SK-N-SH (cell line): ENCODE results near the gene GANC. TPM values are rescaled to one million over a fixed set of nuclear protein-coding genes. Genes with fewer than 3 reads are reported as not detected.

Experiments
- CTCF ChIA-PET: fragments of 300-600, 350-600 bp; formaldehyde crosslinking; extraction: SDS; loops from one replicate; lab custom pipeline; 2021; lab: Yijun Ruan, JAX
- POLR2A ChIA-PET: fragments of 350-600 bp; sonication (Branson Sonifier 250); formaldehyde crosslinking; extraction: SDS; loops from one replicate; lab custom pipeline; 2020; ENCODE audit warnings: antibody characterized with exemption, inconsistent platforms; lab: Yijun Ruan, JAX
- DNase-seq: peaks from one replicate; pipeline ENCODE4 v3.0.0; 2012
- H2AFZ ChIP-seq: fragments of 200-600 bp; sonication (generic); 2 replicates; pipeline ENCODE4 v1.8.1; 2016; ENCODE audit warnings: antibody characterized with exemption, mild to moderate bottlenecking, low read depth
- H3F3A ChIP-seq: fragments of 200-600 bp; sonication (generic); replicated peaks from 2 replicates; pipeline ENCODE3; 2016; ENCODE audit warnings: antibody characterized with exemption, mild to moderate bottlenecking; ENCODE audit not compliant: insufficient read depth
- H3K27ac ChIP-seq, 2 experiments: fragments of 200-500 bp in 1 of 2; fragments of 200-600 bp in 1 of 2; sonication (Bioruptor generic) in 1 of 2; sonication (generic), shearing (Covaris generic) in 1 of 2; 2 replicates each; pipeline versions ENCODE4 v1.5.1 to v1.6.1; 2014 to 2016; ENCODE audit warnings: low read depth in 2 of 2, inconsistent platforms in 1 of 2, low read length in 1 of 2, mild to moderate bottlenecking in 1 of 2, mixed read lengths in 1 of 2
- H3K27me3 ChIP-seq: fragments of 200-600 bp; sonication (generic), shearing (Covaris generic); 2 replicates; pipeline ENCODE4 v1.6.1; 2016; ENCODE audit warnings: mixed run types; ENCODE audit not compliant: insufficient read depth
- H3K36me3 ChIP-seq, 2 experiments: fragments of 200-500 bp in 1 of 2; fragments of 200-600 bp in 1 of 2; sonication (Bioruptor generic) in 1 of 2; sonication (generic) in 1 of 2; replicated peaks in 1 of 2; 2 replicates each; pipeline versions ENCODE3 to v1.5.1; 2014 to 2016; ENCODE audit warnings: low read length in 1 of 2, mild to moderate bottlenecking in 1 of 2; ENCODE audit not compliant: insufficient read depth in 2 of 2, control insufficient read depth in 1 of 2
- H3K4me1 ChIP-seq, 2 experiments: fragments of 200-500 bp in 1 of 2; fragments of 200-600 bp in 1 of 2; sonication (Bioruptor generic) in 1 of 2; sonication (generic), shearing (Covaris generic) in 1 of 2; 2 replicates each; pipeline versions ENCODE4 v1.5.1 to v1.6.1; 2014 to 2016; ENCODE audit warnings: low read depth in 1 of 2, low read length in 1 of 2, mixed run types in 1 of 2; ENCODE audit not compliant: insufficient read depth in 2 of 2, control insufficient read depth in 1 of 2
- H3K4me2 ChIP-seq: fragments of 200-600 bp; sonication (generic), shearing (Covaris generic); 2 replicates; pipeline ENCODE4 v1.6.1; 2017; ENCODE audit warnings: mixed run types
- H3K4me3 ChIP-seq, 2 experiments: fragments of 200-500 bp in 1 of 2; fragments of 200-600 bp in 1 of 2; sonication (Bioruptor generic) in 1 of 2; sonication (generic), shearing (Covaris generic) in 1 of 2; 2 replicates each; pipeline versions ENCODE4 v1.5.1 to v1.8.1; 2014 to 2016; ENCODE audit warnings: low read depth in 2 of 2, inconsistent platforms in 1 of 2, low read length in 1 of 2, mild to moderate bottlenecking in 1 of 2, mixed read lengths in 1 of 2, moderate library complexity in 1 of 2
- H3K79me2 ChIP-seq: fragments of 200-600 bp; sonication (generic); 2 replicates; pipeline ENCODE4 v1.8.1; 2017; ENCODE audit warnings: mild to moderate bottlenecking; ENCODE audit not compliant: insufficient read depth
- H3K9ac ChIP-seq: fragments of 200-600 bp; sonication (generic); 2 replicates; pipeline ENCODE4 v1.6.1; 2017; ENCODE audit warnings: mixed run types
- H3K9me2 ChIP-seq: fragments of 200-600 bp; sonication (generic); 2 replicates; pipeline ENCODE4 v1.6.1; 2017; ENCODE audit warnings: mixed run types
- H3K9me3 ChIP-seq: fragments of 200-600 bp; sonication (generic); 2 replicates; pipeline ENCODE4 v1.6.1; 2017; ENCODE audit warnings: mixed run types, mild to moderate bottlenecking, moderate library complexity
- H4K20me1 ChIP-seq: fragments of 200-600 bp; sonication (generic); 2 replicates; pipeline ENCODE4 v1.6.1; 2017; ENCODE audit warnings: mild to moderate bottlenecking, mixed run types; ENCODE audit not compliant: insufficient read depth
- CHD2 ChIP-seq: fragments of 150-350 bp; IDR thresholded peaks from 2 replicates; pipeline ENCODE4 v1.6.1; 2018; ENCODE audit warnings: low read length; ENCODE audit not compliant: partially characterized antibody
- CTCF ChIP-seq: fragments of 200-600 bp; sonication (generic); IDR thresholded peaks from 2 replicates; pipeline ENCODE4 v1.6.1; 2017; ENCODE audit warnings: antibody characterized with exemption, mild to moderate bottlenecking, moderate library complexity
- ELF1 ChIP-seq: IDR thresholded peaks from 2 replicates; pipeline ENCODE4 v1.4.0; 2012
- EZH2phosphoT487 ChIP-seq: fragments of 200-600 bp; sonication (generic); IDR thresholded peaks from 2 replicates; pipeline ENCODE4 v1.6.1; 2017; ENCODE audit warnings: low read depth, mixed run types, mild to moderate bottlenecking, antibody characterized with exemption, moderate library complexity, borderline replicate concordance
- FOXJ3 ChIP-seq: sonication (generic); formaldehyde crosslinking; IDR thresholded peaks from 2 replicates; pipeline ENCODE4 v1.5.1; 2020; ENCODE audit warnings: mild to moderate bottlenecking, missing genetic modification reagents
- FOXM1 ChIP-seq: IDR thresholded peaks from 2 replicates; pipeline ENCODE4 v1.4.0; 2012; ENCODE audit warnings: low read depth, mild to moderate bottlenecking
- JUND ChIP-seq: IDR thresholded peaks from 2 replicates; pipeline ENCODE4 v1.4.0; 2012
- MEF2A ChIP-seq: IDR thresholded peaks from 2 replicates; pipeline ENCODE4 v1.4.0; 2012; ENCODE audit warnings: low read depth, borderline replicate concordance
- MXI1 ChIP-seq: IDR thresholded peaks from 2 replicates; pipeline ENCODE4 v1.6.1; 2012; ENCODE audit warnings: mild to moderate bottlenecking, low read depth, low read length, improper control_type of control experiment
- NRF1 ChIP-seq: IDR thresholded peaks from 2 replicates; pipeline ENCODE4 v1.6.1; 2012; ENCODE audit warnings: low read depth, mild to moderate bottlenecking, low read length
- POLR2AphosphoS5 ChIP-seq: IDR thresholded peaks from 2 replicates; pipeline ENCODE4 v1.6.1; 2012; ENCODE audit warnings: low read depth, low read length
- REST ChIP-seq: IDR thresholded peaks from 2 replicates; pipeline ENCODE4 v1.6.1; 2012; ENCODE audit warnings: mild to moderate bottlenecking, low read depth, low read length, moderate library complexity
- SMC3 ChIP-seq: IDR thresholded peaks from 2 replicates; pipeline ENCODE4 v1.6.1; 2012; ENCODE audit warnings: low read depth, low read length, improper control_type of control experiment
- TCF12 ChIP-seq: IDR thresholded peaks from 2 replicates; pipeline ENCODE4 v1.4.0; 2012
- WGBS: methylation state at CpG from one replicate; pipeline ENCODE4 v1.1.6; 2017; ENCODE audit warnings: low lambda C conversion rate; 5-methylcytosine and 5-hydroxymethylcytosine counted together
- polyA plus RNA-seq, 3 experiments: library from polyadenylated mRNA; depleted of rRNA; stranded (reverse); fragments of >200 nt; gene quantifications; 2 replicates each; pipeline ENCODE4 v1.2.3, GENCODE V29; 2012
- TF ChIP-seq, protein P1 (sequence below): IDR thresholded peaks from 2 replicates; pipeline ENCODE4 v1.4.0; 2012; ENCODE audit warnings: low read depth, borderline replicate concordance

GANC gene
- polyA plus RNA-seq, 1 of the 3 experiments (the other 2 are of a cell fraction): 6.8 TPM

DNA sequence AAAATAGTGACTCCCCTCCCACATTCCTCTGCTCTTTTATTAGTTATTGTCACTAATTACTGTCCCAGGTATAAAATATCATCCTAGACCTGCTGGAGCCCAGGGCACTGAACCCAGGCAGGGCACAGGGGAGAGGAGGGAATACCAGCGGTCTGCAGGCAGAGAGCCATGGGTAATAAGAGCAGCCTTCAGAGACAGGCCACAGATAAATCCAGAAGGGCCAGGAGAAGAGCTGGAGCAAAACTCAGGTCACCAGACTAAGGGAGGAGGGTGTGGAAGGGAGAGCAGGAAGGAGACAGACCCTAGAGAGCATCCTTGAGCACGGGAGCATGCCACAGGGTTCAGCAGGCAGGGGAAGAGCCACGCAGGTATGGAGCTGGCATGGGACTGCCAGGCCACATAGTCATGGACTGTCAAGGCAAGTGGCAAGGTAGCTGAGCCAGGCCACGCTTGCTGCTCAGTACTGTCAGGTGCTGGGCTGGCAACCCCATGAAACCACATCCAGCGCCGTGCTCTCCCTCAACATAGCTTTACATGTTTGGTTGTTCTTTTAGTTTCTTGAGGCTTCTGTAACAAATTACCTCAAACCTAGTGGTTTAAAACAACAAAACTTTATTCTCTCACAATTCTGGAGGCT lies 70.7 kb downstream of the GANC start:
- H3K79me2 ChIP-seq: no peaks in the 10 kb centered on the region
- H3K27ac ChIP-seq: no peak overlapping the region
- H3K36me3 ChIP-seq: peaks cover 0 to 2% of the 10 kb centered on the region in 2 experiments
- no peak for DNase-seq
- no peak overlapping the region for H2AFZ ChIP-seq
- ChIA-PET POLR2A (no interaction called here), CTCF (interaction anchor here (1.6 kb wide), 1 partner anchor 16 kb away, joined by 4 read pairs; the partner anchor contains the start of gene CAPN3)
- peaks cover 0 to 2% of the 10 kb centered on the region in 2 experiments; a peak in 1 of 4 replicates for H3K4me1 ChIP-seq
- H4K20me1 ChIP-seq: no peaks in the 10 kb centered on the region
- H3K9ac ChIP-seq: no peak overlapping the region
- no peaks in the 10 kb centered on the region for H3K9me2 ChIP-seq
- H3K27me3 ChIP-seq: no peaks in the 10 kb centered on the region
- no peak overlapping the region for H3K4me2 ChIP-seq
- 87% methylated on average over 6 of the region's 6 CpGs for WGBS
- H3K9me3 ChIP-seq: no peaks in the 10 kb centered on the region
- H3K4me3 ChIP-seq: no peak overlapping the region
- no peak for TF ChIP-seq CHD2
- TF ChIP-seq MXI1: no peak
- TF ChIP-seq FOXM1: no peak
- no peak for TF ChIP-seq EZH2phosphoT487
- no peak for TF ChIP-seq SMC3
- TF ChIP-seq JUND: no peak
- no peak for TF ChIP-seq FOXJ3 (CRISPR knock-in tag)
- no peak for TF ChIP-seq POLR2AphosphoS5
- no peak for TF ChIP-seq TCF12
- TF ChIP-seq, protein P1, sequence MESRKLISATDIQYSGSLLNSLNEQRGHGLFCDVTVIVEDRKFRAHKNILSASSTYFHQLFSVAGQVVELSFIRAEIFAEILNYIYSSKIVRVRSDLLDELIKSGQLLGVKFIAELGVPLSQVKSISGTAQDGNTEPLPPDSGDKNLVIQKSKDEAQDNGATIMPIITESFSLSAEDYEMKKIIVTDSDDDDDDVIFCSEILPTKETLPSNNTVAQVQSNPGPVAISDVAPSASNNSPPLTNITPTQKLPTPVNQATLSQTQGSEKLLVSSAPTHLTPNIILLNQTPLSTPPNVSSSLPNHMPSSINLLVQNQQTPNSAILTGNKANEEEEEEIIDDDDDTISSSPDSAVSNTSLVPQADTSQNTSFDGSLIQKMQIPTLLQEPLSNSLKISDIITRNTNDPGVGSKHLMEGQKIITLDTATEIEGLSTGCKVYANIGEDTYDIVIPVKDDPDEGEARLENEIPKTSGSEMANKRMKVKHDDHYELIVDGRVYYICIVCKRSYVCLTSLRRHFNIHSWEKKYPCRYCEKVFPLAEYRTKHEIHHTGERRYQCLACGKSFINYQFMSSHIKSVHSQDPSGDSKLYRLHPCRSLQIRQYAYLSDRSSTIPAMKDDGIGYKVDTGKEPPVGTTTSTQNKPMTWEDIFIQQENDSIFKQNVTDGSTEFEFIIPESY: no peak
- no peak for TF ChIP-seq NRF1
- no peak for TF ChIP-seq CTCF
- no peak for TF ChIP-seq MEF2A
- no peak for TF ChIP-seq ELF1
- no peak for TF ChIP-seq REST
- H3F3A ChIP-seq: peaks cover 26% of the 10 kb centered on the region
